HCT116 (cell line): ENCODE measurements around the gene SLC25A18. TPM values are rescaled to one million over a fixed set of nuclear protein-coding genes. Genes with fewer than 3 reads are reported as not detected.

ENCODE experiments used
- ATAC-seq: fragments of 200-7000 bp; cut with Tn5 transposase; 2 replicates; pipeline ENCODE4 v1.9.1; 2020; ENCODE audit warnings: mild to moderate bottlenecking, moderate library complexity
- BruUV-seq: library from RNA; stranded (reverse); fragments of 400-500 nt; replicated peaks from 2 replicates; lab custom pipeline; 2021; lab: Mats Ljungman, UMichigan
- CTCF ChIA-PET: fragments of 300-600 bp; sonication (Branson Sonifier 250); formaldehyde crosslinking; loops from one replicate; lab custom pipeline; 2021; ENCODE audit warnings: antibody characterized with exemption; lab: Charles Lee
- POLR2A ChIA-PET: fragments of 300-600, 350-600 bp; sonication (Branson Sonifier 250); formaldehyde crosslinking; loops from one replicate; lab custom pipeline; 2021; ENCODE audit warnings: antibody characterized with exemption; lab: Charles Lee
- RAD21 ChIA-PET, 2 experiments: fragments of 300-600 bp; sonication (Branson Sonifier 250); formaldehyde crosslinking; loops; one replicate each; lab custom pipeline; 2023; ENCODE audit warnings: low total read pairs in 2 of 2; ENCODE audit not compliant: uncharacterized antibody in 2 of 2, unreplicated experiment in 2 of 2, low non-redundant PET in 1 of 2; lab: Charles Lee
- DNase-seq: peaks from one replicate; pipeline ENCODE4 v3.0.0-alpha.2; 2010; ENCODE audit warnings: low read depth, low spot score
- H2AFZ ChIP-seq: fragments of 200-600 bp; shearing (Covaris generic), sonication (generic); 2 replicates; pipeline ENCODE4 v1.6.1; 2017; ENCODE audit warnings: low read depth, mixed run types, mixed read lengths, antibody characterized with exemption, low read length; ENCODE audit not compliant: poor library complexity, severe bottlenecking
- H3K27ac ChIP-seq: 2 replicates; pipeline ENCODE4 v1.5.1; 2012; ENCODE audit warnings: low read depth, low read length
- H3K27me3 ChIP-seq: fragments of 200-600 bp; sonication (generic); 2 replicates; pipeline ENCODE4 v1.6.1; 2016; ENCODE audit warnings: mixed run types, low read length, mixed read lengths; ENCODE audit not compliant: insufficient read depth
- H3K36me3 ChIP-seq, 2 experiments: fragments of 200-500 bp in 1 of 2; fragments of 200-600 bp in 1 of 2; sonication (Bioruptor generic) in 1 of 2; sonication (generic) in 1 of 2; 2 replicates each; pipeline versions ENCODE4 v1.5.1 to v1.6.1; 2014 to 2016; ENCODE audit warnings: low read length in 2 of 2, inconsistent platforms in 1 of 2, mixed read lengths in 1 of 2, mixed run types in 1 of 2; ENCODE audit not compliant: insufficient read depth in 2 of 2, control insufficient read depth in 1 of 2
- H3K4me1 ChIP-seq, 2 experiments: fragments of 200-600 bp in 1 of 2; sonication (generic) in 1 of 2; 2 replicates each; pipeline versions ENCODE4 v1.5.1 to v1.6.1; 2012 to 2017; ENCODE audit warnings: low read length in 2 of 2, inconsistent platforms in 1 of 2, mild to moderate bottlenecking in 1 of 2, mixed read lengths in 1 of 2, mixed run types in 1 of 2, moderate library complexity in 1 of 2; ENCODE audit not compliant: insufficient read depth in 2 of 2, control insufficient read depth in 1 of 2
- H3K4me2 ChIP-seq: fragments of 200-600 bp; sonication (generic); 2 replicates; pipeline ENCODE4 v1.6.1; 2017; ENCODE audit warnings: mixed run types, low read length, mixed read lengths
- H3K4me3 ChIP-seq, 2 experiments: fragments of 200-600 bp in 1 of 2; sonication (generic) in 1 of 2; replicated peaks in 1 of 2; 2 replicates each; pipeline ENCODE4 v1.5.1; 2011 to 2016; ENCODE audit warnings: low read length in 2 of 2, control low read depth in 1 of 2, low read depth in 1 of 2, mild to moderate bottlenecking in 1 of 2, mixed read lengths in 1 of 2, mixed run types in 1 of 2
- H3K79me2 ChIP-seq: fragments of 200-600 bp; sonication (generic); 2 replicates; pipeline ENCODE4 v1.6.1; 2017; ENCODE audit warnings: mild to moderate bottlenecking, mixed run types, low read length, moderate library complexity, mixed read lengths; ENCODE audit not compliant: insufficient read depth
- H3K9ac ChIP-seq: fragments of 200-600 bp; sonication (generic); 2 replicates; pipeline ENCODE4 v1.6.1; 2016; ENCODE audit warnings: low read length, mixed read lengths
- H3K9me2 ChIP-seq: fragments of 200-600 bp; sonication (generic), shearing (Covaris generic); 2 replicates; pipeline ENCODE4 v1.6.1; 2017; ENCODE audit warnings: mixed run types, mild to moderate bottlenecking, moderate library complexity; ENCODE audit not compliant: insufficient read depth
- H3K9me3 ChIP-seq, 2 experiments: fragments of 200-500 bp in 1 of 2; fragments of 200-600 bp in 1 of 2; sonication (Bioruptor generic) in 1 of 2; sonication (generic) in 1 of 2; 2 replicates each; pipeline ENCODE4 v1.6.1; 2014 to 2017; ENCODE audit warnings: low read length in 2 of 2, mixed read lengths in 2 of 2, inconsistent platforms in 1 of 2, low read depth in 1 of 2, mild to moderate bottlenecking in 1 of 2, mixed run types in 1 of 2, moderate library complexity in 1 of 2; ENCODE audit not compliant: control insufficient read depth in 1 of 2, insufficient read depth in 1 of 2
- H4K20me1 ChIP-seq: fragments of 200-600 bp; sonication (generic), shearing (Covaris generic); 2 replicates; pipeline ENCODE4 v1.6.1; 2017; ENCODE audit warnings: mixed run types, mild to moderate bottlenecking, moderate library complexity; ENCODE audit not compliant: insufficient read depth
- CBX3 ChIP-seq: IDR thresholded peaks from 2 replicates; pipeline ENCODE4 v1.6.1; 2012; ENCODE audit warnings: low read depth
- JUND ChIP-seq: IDR thresholded peaks from 2 replicates; pipeline ENCODE4 v1.6.1; 2012
- MAX ChIP-seq: IDR thresholded peaks from 2 replicates; pipeline ENCODE4 v1.6.1; 2012
- POLR2A ChIP-seq: IDR thresholded peaks from 2 replicates; pipeline ENCODE4 v1.7.0; 2011; ENCODE audit warnings: borderline replicate concordance; ENCODE audit not compliant: insufficient read depth, insufficient read length; ENCODE audit errors: extremely low read depth
- RAD21 ChIP-seq: IDR thresholded peaks from 2 replicates; pipeline ENCODE4 v1.6.1; 2012; ENCODE audit warnings: low read depth, mild to moderate bottlenecking
- SIN3A ChIP-seq: IDR thresholded peaks from 2 replicates; pipeline ENCODE4 v1.6.1; 2012; ENCODE audit warnings: low read depth
- SP1 ChIP-seq: IDR thresholded peaks from 2 replicates; pipeline ENCODE4 v1.6.1; 2012; ENCODE audit warnings: low read depth
- YY1 ChIP-seq: IDR thresholded peaks from 2 replicates; pipeline ENCODE4 v1.6.1; 2011; ENCODE audit warnings: low read length, low read depth, moderate library complexity, mild to moderate bottlenecking; ENCODE audit not compliant: insufficient replicate concordance; ENCODE audit errors: extremely low read depth
- ZFX ChIP-seq: fragments of 450-650 bp; IDR thresholded peaks from 2 replicates; pipeline ENCODE4 v1.6.1; 2017
- intact Hi-C: fragments of 100-400 bp; cut with micrococcal nuclease; formaldehyde crosslinking; loops from 2 replicates; pipeline ENCODE4 v1.10.0; 2022
- total RNA-seq: library from RNA; stranded (reverse); gene quantifications from one replicate; pipeline ENCODE4 v1.2.1, GENCODE V29; 2021; ENCODE audit not compliant: unreplicated experiment
- TF ChIP-seq, protein P1 (sequence below): IDR thresholded peaks from 2 replicates; pipeline ENCODE4 v1.6.1; 2011; ENCODE audit warnings: mild to moderate bottlenecking, low read length, moderate library complexity; ENCODE audit not compliant: insufficient replicate concordance; ENCODE audit errors: extremely low read depth
- TF ChIP-seq, protein P2 (sequence below): IDR thresholded peaks from 2 replicates; pipeline ENCODE4 v1.6.1; 2012

SLC25A18 gene
- total RNA-seq, 1 experiment from 2014 or later, result not detected

DNA sequence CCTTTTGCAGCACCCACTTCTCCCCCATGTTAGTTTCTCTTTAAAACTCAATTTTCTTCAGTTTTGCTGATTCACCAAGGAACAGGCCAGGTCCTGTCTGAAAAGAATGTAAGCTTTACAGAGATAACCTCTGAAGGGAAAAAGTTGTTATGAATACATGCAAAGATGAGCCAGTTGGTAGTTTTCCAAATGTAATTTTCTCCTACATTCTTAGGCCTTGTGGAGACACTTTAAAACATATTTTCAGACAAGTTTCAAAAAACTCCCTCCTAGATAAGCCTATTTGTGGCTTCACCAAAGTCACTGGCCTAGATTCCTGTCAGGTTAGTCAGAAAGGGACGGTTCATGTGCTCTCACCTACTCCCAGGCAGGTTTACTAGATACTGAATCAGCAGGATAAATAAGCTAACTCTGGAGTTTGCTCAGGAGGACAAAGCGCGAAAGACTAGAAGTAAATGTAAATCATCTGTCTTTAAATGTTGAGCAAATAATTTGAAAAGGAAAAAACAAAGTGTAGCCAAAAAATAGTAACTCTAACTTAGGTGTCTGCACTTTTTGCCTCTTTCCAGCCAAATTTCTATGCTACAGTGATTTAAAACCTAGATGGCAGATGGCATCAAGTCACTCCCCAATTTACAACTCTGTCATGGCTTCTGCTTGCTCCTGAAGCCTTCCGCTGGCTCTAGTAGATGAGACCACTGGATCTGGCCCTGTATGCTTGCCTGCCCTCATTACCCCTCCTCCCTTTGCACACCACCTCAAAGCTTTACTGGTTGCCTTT is 70.1 kb downstream of the SLC25A18 start (continued):
- TF ChIP-seq SP1, result peak; percentile 83
- peak; percentile 3; the same call in 1 of the 2 replicates for TF ChIP-seq RAD21

- Histone ChIP-seq H3K4me1 (peaks cover 31 to 47% of the 10 kb centered on the region in 2 experiments), H3K36me3 (no peaks in the 10 kb centered on the region), H3K9ac (peak overlapping the region; percentile 63), H2AFZ (no peak overlapping the region), H3K9me3 (no peaks in the 10 kb centered on the region), H3K9me2 (no peaks in the 10 kb centered on the region)
- TF ChIP-seq YY1, result no peak
- TF ChIP-seq CBX3, result no peak
- no peak for TF ChIP-seq SIN3A
- TF ChIP-seq, protein P1, sequence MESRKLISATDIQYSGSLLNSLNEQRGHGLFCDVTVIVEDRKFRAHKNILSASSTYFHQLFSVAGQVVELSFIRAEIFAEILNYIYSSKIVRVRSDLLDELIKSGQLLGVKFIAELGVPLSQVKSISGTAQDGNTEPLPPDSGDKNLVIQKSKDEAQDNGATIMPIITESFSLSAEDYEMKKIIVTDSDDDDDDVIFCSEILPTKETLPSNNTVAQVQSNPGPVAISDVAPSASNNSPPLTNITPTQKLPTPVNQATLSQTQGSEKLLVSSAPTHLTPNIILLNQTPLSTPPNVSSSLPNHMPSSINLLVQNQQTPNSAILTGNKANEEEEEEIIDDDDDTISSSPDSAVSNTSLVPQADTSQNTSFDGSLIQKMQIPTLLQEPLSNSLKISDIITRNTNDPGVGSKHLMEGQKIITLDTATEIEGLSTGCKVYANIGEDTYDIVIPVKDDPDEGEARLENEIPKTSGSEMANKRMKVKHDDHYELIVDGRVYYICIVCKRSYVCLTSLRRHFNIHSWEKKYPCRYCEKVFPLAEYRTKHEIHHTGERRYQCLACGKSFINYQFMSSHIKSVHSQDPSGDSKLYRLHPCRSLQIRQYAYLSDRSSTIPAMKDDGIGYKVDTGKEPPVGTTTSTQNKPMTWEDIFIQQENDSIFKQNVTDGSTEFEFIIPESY, result no peak
- no peak for TF ChIP-seq JUND
- TF ChIP-seq POLR2A, result no peak
- no peak for TF ChIP-seq ZFX
- no peak for TF ChIP-seq MAX
- TF ChIP-seq, protein P2, sequence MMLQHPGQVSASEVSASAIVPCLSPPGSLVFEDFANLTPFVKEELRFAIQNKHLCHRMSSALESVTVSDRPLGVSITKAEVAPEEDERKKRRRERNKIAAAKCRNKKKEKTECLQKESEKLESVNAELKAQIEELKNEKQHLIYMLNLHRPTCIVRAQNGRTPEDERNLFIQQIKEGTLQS, result no peak
- TF ChIP-seq, all 23 proteins: peak for 0
- Histone ChIP-seq H3K4me2 (peak overlapping the region; percentile 75), H3K27ac (peak overlapping the region; percentile 85), H3K4me3 (peak overlapping the region in 1 of 2 experiments; percentile 36; a peak in 3 of 4 replicates), H3K79me2 (peaks cover 10% of the 10 kb centered on the region), H3K27me3 (no peaks in the 10 kb centered on the region), H4K20me1 (no peaks in the 10 kb centered on the region)
- BruUV-seq, result no TSS peak
- ChIA-PET POLR2A (interaction anchor here (1.0 kb wide), 1 partner anchor 9 kb away, joined by 3 read pairs; no protein-coding TSS in a partner anchor), CTCF (no interaction called here), RAD21 (interaction anchor here in 1 of 2 experiments (0.9 kb wide), 1 partner anchor 13 kb away, joined by 5 read pairs; no protein-coding TSS in a partner anchor)
- DNase-seq (no peak), ATAC-seq (no peak)
- intact Hi-C loops, result no loop called here
Measured at GRCh38 chr22:17633998-17634323, 70.7 kb downstream of the SLC25A18 start.
